HepG2 (cell line): Measurements from ENCODE around the gene CHRNA7. TPM values are rescaled to one million over a fixed set of nuclear protein-coding genes. Genes with fewer than 3 reads are reported as not detected.

Experiments
- ATAC-seq: fragments of 200-7000 bp; cut with Tn5 transposase; 3 replicates; pipeline ENCODE4 v1.9.1; 2020; ENCODE audit warnings: mild to moderate bottlenecking, moderate library complexity
- BruUV-seq: library from RNA; stranded (reverse); fragments of 400-500 nt; replicated peaks from 2 replicates; lab custom pipeline; 2021; lab: Mats Ljungman, UMichigan
- CTCF ChIA-PET: fragments of 300-600 bp; formaldehyde crosslinking; extraction: SDS; loops from one replicate; lab custom pipeline; 2021; ENCODE audit warnings: low total read pairs, inconsistent platforms, low intra/inter-chr PET ratio; lab: Yijun Ruan, JAX
- POLR2A ChIA-PET: fragments of 350-600 bp; sonication (Branson Sonifier 250); formaldehyde crosslinking; loops from one replicate; lab custom pipeline; 2020; ENCODE audit warnings: antibody characterized with exemption, inconsistent platforms; lab: Yijun Ruan, JAX
- DNase-seq: peaks from one replicate; pipeline ENCODE4 v3.0.0-alpha.2; 2015; ENCODE audit warnings: low spot score
- FAIRE-seq: peaks from 3 replicates; lab custom pipeline; 2011; peaks lifted over from hg19 to GRCh38; lab: Jason Lieb, UNC
- H2AFZ ChIP-seq: one replicate; pipeline ENCODE4 v1.6.1; 2011; ENCODE audit warnings: low read length, inconsistent platforms
- H3K27ac ChIP-seq: fragments of 300-600 bp; 3 replicates; pipeline ENCODE4 v1.8.0; 2011; ENCODE audit warnings: mixed run types, mild to moderate bottlenecking, mixed read lengths, low read length, inconsistent platforms; ENCODE audit not compliant: insufficient read depth; ENCODE audit errors: extremely low read length
- H3K27me3 ChIP-seq, 2 experiments: fragments of 200-600 bp in 1 of 2; 2 replicates in 1 of 2; 3 replicates in 1 of 2; pipeline versions ENCODE4 v1.6.0 to v1.8.0; 2011; ENCODE audit warnings: low read length in 2 of 2, mild to moderate bottlenecking in 2 of 2, moderate library complexity in 2 of 2, inconsistent platforms in 1 of 2; ENCODE audit not compliant: insufficient read depth in 2 of 2, control insufficient read depth in 1 of 2
- H3K36me3 ChIP-seq, 2 experiments: fragments of 200-600 bp in 1 of 2; replicated peaks in 1 of 2; 2 replicates in 1 of 2; 3 replicates in 1 of 2; pipeline versions ENCODE4 v1.5.1 to v1.8.0; 2011; ENCODE audit warnings: low read length in 2 of 2, inconsistent platforms in 1 of 2; ENCODE audit not compliant: insufficient read depth in 2 of 2, control insufficient read depth in 1 of 2
- H3K4me1 ChIP-seq: 2 replicates; pipeline ENCODE4 v1.5.1; 2012; ENCODE audit warnings: low read length, inconsistent platforms; ENCODE audit not compliant: insufficient read depth
- H3K4me2 ChIP-seq: 2 replicates; pipeline ENCODE4 v1.6.0; 2011; ENCODE audit warnings: low read depth, low read length, inconsistent platforms
- H3K4me3 ChIP-seq, 3 experiments: fragments of 200-600 bp in 1 of 3; sonication (generic), shearing (Covaris generic) in 1 of 3; replicated peaks in 1 of 3; 2 replicates each; pipeline ENCODE4 v1.5.1; 2011 to 2016; ENCODE audit warnings: low read length in 3 of 3, inconsistent platforms in 2 of 3, low read depth in 2 of 3, mild to moderate bottlenecking in 2 of 3, control low read depth in 1 of 3, mixed read lengths in 1 of 3; ENCODE audit not compliant: insufficient read depth in 1 of 3
- H3K79me2 ChIP-seq: one replicate; pipeline ENCODE4 v1.6.1; 2011; ENCODE audit warnings: low read length, inconsistent platforms; ENCODE audit not compliant: insufficient read depth
- H3K9ac ChIP-seq: 2 replicates; pipeline ENCODE4 v1.6.0; 2011; ENCODE audit warnings: mild to moderate bottlenecking, low read depth, low read length, inconsistent platforms; ENCODE audit not compliant: insufficient read depth
- H3K9me3 ChIP-seq: 2 replicates; pipeline ENCODE4 v1.5.1; 2012; ENCODE audit warnings: mild to moderate bottlenecking, low read length
- H4K20me1 ChIP-seq: 2 replicates; pipeline ENCODE4 v1.6.0; 2011; ENCODE audit warnings: inconsistent platforms, mild to moderate bottlenecking, low read length, moderate library complexity; ENCODE audit not compliant: insufficient read depth
- HNRNPUL1 ChIP-seq: fragments of 200-400 bp; formaldehyde crosslinking; IDR thresholded peaks from 2 replicates; pipeline ENCODE4 v1.6.1; 2017; ENCODE audit warnings: low read depth, mild to moderate bottlenecking, low read length, moderate library complexity
- MLLT10 ChIP-seq: sonication (generic); formaldehyde crosslinking; IDR thresholded peaks from 2 replicates; pipeline ENCODE4 v1.4.0; 2020; ENCODE audit warnings: missing genetic modification reagents
- MYC ChIP-seq: sonication (generic); formaldehyde crosslinking; IDR thresholded peaks from 2 replicates; pipeline ENCODE4 v1.9.0; 2021; ENCODE audit warnings: missing genetic modification reagents, borderline replicate concordance
- NFE2L1 ChIP-seq: sonication (generic); formaldehyde crosslinking; IDR thresholded peaks from 2 replicates; pipeline ENCODE4 v1.4.0; 2020; ENCODE audit warnings: missing genetic modification reagents, mild to moderate bottlenecking, borderline replicate concordance
- PPARG ChIP-seq: conservative IDR thresholded peaks from 2 replicates; pipeline ENCODE4 v1.6.1; 2016; ENCODE audit warnings: missing biosample characterization, missing genetic modification reagents
- SALL1 ChIP-seq: sonication (generic); formaldehyde crosslinking; IDR thresholded peaks from 2 replicates; pipeline ENCODE4 v1.8.0; 2022; ENCODE audit warnings: mild to moderate bottlenecking, missing genetic modification reagents
- SKI ChIP-seq: fragments of 450-650 bp; IDR thresholded peaks from one replicate; pipeline ENCODE4 v1.6.1; 2018; ENCODE audit warnings: mild to moderate bottlenecking; ENCODE audit not compliant: partially characterized antibody
- TBP ChIP-seq: sonication (generic); formaldehyde crosslinking; IDR thresholded peaks from 2 replicates; pipeline ENCODE4 v1.5.0; 2020; ENCODE audit warnings: missing genetic modification reagents
- TMF1 ChIP-seq: sonication (generic); formaldehyde crosslinking; IDR thresholded peaks from 2 replicates; pipeline ENCODE4 v1.8.1; 2022; ENCODE audit warnings: low read depth, missing genetic modification reagents
- ZFP90 ChIP-seq: sonication (generic); formaldehyde crosslinking; IDR thresholded peaks from 2 replicates; pipeline ENCODE4 v1.8.0; 2022; ENCODE audit warnings: missing genetic modification reagents, mild to moderate bottlenecking, inconsistent platforms, borderline replicate concordance
- ZMYM4 ChIP-seq: sonication (generic); formaldehyde crosslinking; IDR thresholded peaks from 2 replicates; pipeline ENCODE4 v1.8.1; 2023; ENCODE audit warnings: mild to moderate bottlenecking, missing genetic modification reagents
- ZNF567 ChIP-seq: sonication (generic); formaldehyde crosslinking; IDR thresholded peaks from 2 replicates; pipeline ENCODE4 v1.8.1; 2023; ENCODE audit warnings: mild to moderate bottlenecking, missing genetic modification reagents, borderline replicate concordance
- ZNF703 ChIP-seq: sonication (generic); formaldehyde crosslinking; IDR thresholded peaks from 2 replicates; pipeline ENCODE4 v1.5.1; 2020; ENCODE audit warnings: missing genetic modification reagents, mild to moderate bottlenecking, moderate library complexity, borderline replicate concordance
- ZNF784 ChIP-seq: sonication (generic); formaldehyde crosslinking; IDR thresholded peaks from 2 replicates; pipeline ENCODE4 v1.5.1; 2020; ENCODE audit warnings: missing genetic modification reagents, mild to moderate bottlenecking, borderline replicate concordance
- ZSCAN5A ChIP-seq: sonication (generic); formaldehyde crosslinking; IDR thresholded peaks from 2 replicates; pipeline ENCODE4 v1.8.0; 2022; ENCODE audit warnings: mild to moderate bottlenecking, missing genetic modification reagents, borderline replicate concordance
- WGBS: methylation state at CpG from one replicate; pipeline ENCODE4 v1.1.6; 2017; ENCODE audit warnings: low lambda C conversion rate; 5-methylcytosine and 5-hydroxymethylcytosine counted together
- in situ Hi-C: cut with HindIII; loops from 2 replicates; pipeline ENCODE4 v1.10.0; 2017; ENCODE audit warnings: low pct_unique_long_range_greater_than_20kb; ENCODE audit not compliant: extremely low pct_ligation_motif_present
- intact Hi-C: fragments of 100-400 bp; cut with micrococcal nuclease; formaldehyde crosslinking; loops from one replicate; pipeline ENCODE4 v1.10.0; 2022; ENCODE audit not compliant: unreplicated experiment
- polyA plus RNA-seq, 8 experiments: library from polyadenylated mRNA; depleted of rRNA in 3 of 8; stranded (reverse) in 7 of 8; unstranded in 1 of 8; fragments of >200 nt; fragmentation: Illumina TruSeq in 4 of 8; extraction: Trizol in 4 of 8; gene quantifications; 2 replicates each; pipeline versions ENCODE4 v1.2.1 to v1.2.3, GENCODE V29; 2011 to 2016; ENCODE audit warnings: low read depth in 4 of 8, missing spikeins in 1 of 8, mixed read lengths in 1 of 8; ENCODE audit not compliant: insufficient read depth in 1 of 8
- total RNA-seq, 5 experiments: library from RNA; depleted of rRNA; stranded (reverse); fragments of >200 nt; fragmentation: Illumina TruSeq; extraction: Trizol; gene quantifications; 2 replicates each; pipeline ENCODE4 v1.2.3, GENCODE V29; 2016; ENCODE audit warnings: low read depth in 1 of 5

Gene CHRNA7
- total and polyA plus RNA-seq, 2 of the 13 experiments (the other 11 are each of a cell fraction or from before 2014, with no cell fraction given) = 1.3 to 1.4 TPM

GRCh38 chr15:31993062-31993461 lies 37.3 kb upstream of the CHRNA7 start:
- H3K36me3 ChIP-seq = no peaks in the 10 kb centered on the region
- H2AFZ ChIP-seq = no peak overlapping the region
- intact Hi-C loops = no loop called here
- CTCF ChIA-PET = no interaction called here
- no peaks in the 10 kb centered on the region for H3K4me1 ChIP-seq
- BruUV-seq = no TSS peak
- TF ChIP-seq PPARG (CRISPR knock-in tag) = no peak
- no peak for TF ChIP-seq ZMYM4 (CRISPR knock-in tag)
- no peak for TF ChIP-seq NFE2L1 (CRISPR knock-in tag)
- no peak for TF ChIP-seq TMF1 (CRISPR knock-in tag)
- TF ChIP-seq TBP (CRISPR knock-in tag) = no peak
- no peak for TF ChIP-seq ZNF703 (CRISPR knock-in tag)
- TF ChIP-seq ZNF784 (CRISPR knock-in tag) = no peak
- TF ChIP-seq, all 625 proteins: peak for 0
- no peaks in the 10 kb centered on the region; a peak in 1 of 5 replicates for H3K27me3 ChIP-seq
- WGBS = 27% methylated on average over 4 of the region's 4 CpGs
- no peaks in the 10 kb centered on the region for H3K79me2 ChIP-seq
- no peaks in the 10 kb centered on the region for H4K20me1 ChIP-seq
- DNase-seq = no peak
- H3K9me3 ChIP-seq = no peaks in the 10 kb centered on the region
- POLR2A ChIA-PET = no interaction called here
- no peak overlapping the region for H3K9ac ChIP-seq
- H3K4me3 ChIP-seq = no peak overlapping the region
- ATAC-seq = no peak
- FAIRE-seq = no peak
- no peak overlapping the region for H3K27ac ChIP-seq
- in situ Hi-C loops = no loop called here
- no peak overlapping the region for H3K4me2 ChIP-seq

GRCh38 chr15:31997711-31998110 lies 32.6 kb upstream of the CHRNA7 start:
- POLR2A ChIA-PET = no interaction called here
- Histone ChIP-seq H2AFZ (no peak overlapping the region), H3K4me3 (no peak overlapping the region), H3K27ac (no peak overlapping the region), H3K79me2 (no peaks in the 10 kb centered on the region), H3K9me3 (no peaks in the 10 kb centered on the region), H3K36me3 (no peaks in the 10 kb centered on the region), H3K4me2 (no peak overlapping the region), H3K4me1 (no peaks in the 10 kb centered on the region), H3K9ac (no peak overlapping the region), H3K27me3 (no peaks in the 10 kb centered on the region), H4K20me1 (no peaks in the 10 kb centered on the region)
- no peak for DNase-seq
- intact Hi-C loops (no loop called here), in situ Hi-C loops (no loop called here)
- CTCF ChIA-PET = no interaction called here
- TF ChIP-seq ZFP90 (CRISPR knock-in tag) (no peak), SKI (no peak), MLLT10 (no peak), SALL1 (CRISPR knock-in tag) (no peak), HNRNPUL1 (no peak), ZNF567 (no peak), ZSCAN5A (no peak), MYC (CRISPR knock-in tag) (no peak)
- no peak for ATAC-seq
- BruUV-seq = no TSS peak
- no peak for FAIRE-seq
